HepG2 (cell line): ENCODE measurements around the gene FAM174C. TPM values are rescaled to one million over a fixed set of nuclear protein-coding genes. Genes with fewer than 3 reads are reported as not detected.

Experiments used
- CBFB ChIP-seq: sonication (generic); formaldehyde crosslinking; IDR thresholded peaks from 2 replicates; pipeline ENCODE4 v1.4.0; 2020; ENCODE audit warnings: missing genetic modification reagents
- CENPT ChIP-seq: sonication (generic); formaldehyde crosslinking; IDR thresholded peaks from 2 replicates; pipeline ENCODE4 v1.8.0; 2022; ENCODE audit warnings: low read depth, mild to moderate bottlenecking, moderate library complexity, missing genetic modification reagents
- FOXA1 ChIP-seq, 2 experiments: fragments of 450-650 bp in 1 of 2; sonication (generic) in 1 of 2; formaldehyde crosslinking in 1 of 2; IDR thresholded peaks; 2 replicates each; pipeline versions ENCODE4 v1.4.0 to v1.6.1; 2016 to 2020; ENCODE audit warnings: missing genetic modification reagents in 1 of 2
- FUBP1 ChIP-seq: sonication (generic); formaldehyde crosslinking; IDR thresholded peaks from 2 replicates; pipeline ENCODE4 v1.5.1; 2020; ENCODE audit warnings: missing genetic modification reagents, mild to moderate bottlenecking, borderline replicate concordance
- IRF9 ChIP-seq: sonication (generic); formaldehyde crosslinking; IDR thresholded peaks from 2 replicates; pipeline ENCODE4 v1.8.0; 2022; ENCODE audit warnings: missing genetic modification reagents, mild to moderate bottlenecking, borderline replicate concordance
- JUND ChIP-seq: sonication (generic); formaldehyde crosslinking; IDR thresholded peaks from 2 replicates; pipeline ENCODE4 v1.8.0; 2022; ENCODE audit warnings: mild to moderate bottlenecking, missing genetic modification reagents
- MBD4 ChIP-seq: IDR thresholded peaks from 2 replicates; pipeline ENCODE4 v1.6.1; 2012; ENCODE audit warnings: low read length, inconsistent platforms, borderline replicate concordance
- MED13 ChIP-seq: sonication (generic); formaldehyde crosslinking; IDR thresholded peaks from 2 replicates; pipeline ENCODE4 v1.5.0; 2020; ENCODE audit warnings: missing genetic modification reagents
- RAD21 ChIP-seq: fragments of 450-650 bp; formaldehyde crosslinking; IDR thresholded peaks from 2 replicates; pipeline ENCODE4 v1.5.0; 2020; ENCODE audit warnings: mild to moderate bottlenecking
- SALL1 ChIP-seq: sonication (generic); formaldehyde crosslinking; IDR thresholded peaks from 2 replicates; pipeline ENCODE4 v1.8.0; 2022; ENCODE audit warnings: mild to moderate bottlenecking, missing genetic modification reagents
- SIN3A ChIP-seq: IDR thresholded peaks from 2 replicates; pipeline ENCODE4 v1.6.1; 2011; ENCODE audit warnings: low read depth, mild to moderate bottlenecking, control low read depth, low read length, borderline replicate concordance
- SIN3B ChIP-seq: fragments of 150-350 bp; IDR thresholded peaks from 2 replicates; pipeline ENCODE4 v1.6.1; 2014; ENCODE audit warnings: low read length
- SMYD3 ChIP-seq: sonication (generic); formaldehyde crosslinking; IDR thresholded peaks from 2 replicates; pipeline ENCODE4 v1.8.1; 2023; ENCODE audit warnings: mild to moderate bottlenecking, missing genetic modification reagents
- SRY ChIP-seq: sonication (generic); formaldehyde crosslinking; IDR thresholded peaks from 2 replicates; pipeline ENCODE4 v1.8.0; 2022; ENCODE audit warnings: mild to moderate bottlenecking, missing genetic modification reagents
- TMF1 ChIP-seq: sonication (generic); formaldehyde crosslinking; IDR thresholded peaks from 2 replicates; pipeline ENCODE4 v1.8.1; 2022; ENCODE audit warnings: low read depth, missing genetic modification reagents
- ZFP62 ChIP-seq: sonication (generic); formaldehyde crosslinking; IDR thresholded peaks from 2 replicates; pipeline ENCODE4 v1.4.0; 2020; ENCODE audit warnings: missing genetic modification reagents
- ZGPAT ChIP-seq: IDR thresholded peaks from 2 replicates; pipeline ENCODE4 v1.6.1; 2016; ENCODE audit warnings: mild to moderate bottlenecking
- ZMYM3 ChIP-seq: sonication (generic); formaldehyde crosslinking; IDR thresholded peaks from 2 replicates; pipeline ENCODE4 v1.5.1; 2020; ENCODE audit warnings: mild to moderate bottlenecking, missing genetic modification reagents
- ZNF30 ChIP-seq: sonication (generic); formaldehyde crosslinking; IDR thresholded peaks from 2 replicates; pipeline ENCODE4 v1.5.0; 2020; ENCODE audit warnings: mild to moderate bottlenecking, missing genetic modification reagents
- ZSCAN21 ChIP-seq: sonication (generic); formaldehyde crosslinking; IDR thresholded peaks from 2 replicates; pipeline ENCODE4 v1.8.0; 2022; ENCODE audit warnings: mild to moderate bottlenecking, missing genetic modification reagents, moderate library complexity, borderline replicate concordance
- polyA plus RNA-seq, 8 experiments: library from polyadenylated mRNA; depleted of rRNA in 3 of 8; stranded (reverse) in 7 of 8; unstranded in 1 of 8; fragments of >200 nt; fragmentation: Illumina TruSeq in 4 of 8; extraction: Trizol in 4 of 8; gene quantifications; 2 replicates each; pipeline versions ENCODE4 v1.2.1 to v1.2.3, GENCODE V29; 2011 to 2016; ENCODE audit warnings: low read depth in 4 of 8, missing spikeins in 1 of 8, mixed read lengths in 1 of 8; ENCODE audit not compliant: insufficient read depth in 1 of 8
- total RNA-seq, 5 experiments: library from RNA; depleted of rRNA; stranded (reverse); fragments of >200 nt; fragmentation: Illumina TruSeq; extraction: Trizol; gene quantifications; 2 replicates each; pipeline ENCODE4 v1.2.3, GENCODE V29; 2016; ENCODE audit warnings: low read depth in 1 of 5
- TF ChIP-seq, protein P1 (sequence below): sonication (generic); formaldehyde crosslinking; conservative IDR thresholded peaks from 2 replicates; pipeline ENCODE4 v1.8.0; 2022; ENCODE audit warnings: mild to moderate bottlenecking, moderate library complexity, missing genetic modification reagents
- TF ChIP-seq, protein P2 (sequence below): sonication (generic); formaldehyde crosslinking; IDR thresholded peaks from 2 replicates; pipeline ENCODE4 v1.4.0; 2020; ENCODE audit warnings: mild to moderate bottlenecking, missing genetic modification reagents, borderline replicate concordance

FAM174C gene
- total and polyA plus RNA-seq, 2 of the 13 experiments (the other 11 are each of a cell fraction or from before 2014, with no cell fraction given), result 19.5 to 31.3 TPM

GRCh38 chr19:1315470-1316166, 40.3 kb downstream of the FAM174C start (continued):
- TF ChIP-seq ZSCAN21, result peak; percentile 91; the same call in 1 of the 2 replicates
- TF ChIP-seq FOXA1 (IDR thresholded peaks at IDR 0.05), result no peak
- no peak for TF ChIP-seq FOXA1 (CRISPR knock-in tag; IDR thresholded peaks at IDR 0.05)
- TF ChIP-seq JUND, result no peak
- TF ChIP-seq CENPT (CRISPR knock-in tag), result 0 out of 2 replicates have a peak, but pooled peaks have one; percentile 55
- peak; percentile 45; the same call in 1 of the 2 replicates for TF ChIP-seq SALL1
- peak; percentile 89 for TF ChIP-seq RAD21 (CRISPR knock-in tag)
- TF ChIP-seq ZNF30, result no peak
- no peak for TF ChIP-seq MED13 (CRISPR knock-in tag)
- no peak for TF ChIP-seq TMF1
- no peak for TF ChIP-seq SIN3A
- TF ChIP-seq SRY, result no peak
- no peak for TF ChIP-seq MBD4
- TF ChIP-seq, protein P1, sequence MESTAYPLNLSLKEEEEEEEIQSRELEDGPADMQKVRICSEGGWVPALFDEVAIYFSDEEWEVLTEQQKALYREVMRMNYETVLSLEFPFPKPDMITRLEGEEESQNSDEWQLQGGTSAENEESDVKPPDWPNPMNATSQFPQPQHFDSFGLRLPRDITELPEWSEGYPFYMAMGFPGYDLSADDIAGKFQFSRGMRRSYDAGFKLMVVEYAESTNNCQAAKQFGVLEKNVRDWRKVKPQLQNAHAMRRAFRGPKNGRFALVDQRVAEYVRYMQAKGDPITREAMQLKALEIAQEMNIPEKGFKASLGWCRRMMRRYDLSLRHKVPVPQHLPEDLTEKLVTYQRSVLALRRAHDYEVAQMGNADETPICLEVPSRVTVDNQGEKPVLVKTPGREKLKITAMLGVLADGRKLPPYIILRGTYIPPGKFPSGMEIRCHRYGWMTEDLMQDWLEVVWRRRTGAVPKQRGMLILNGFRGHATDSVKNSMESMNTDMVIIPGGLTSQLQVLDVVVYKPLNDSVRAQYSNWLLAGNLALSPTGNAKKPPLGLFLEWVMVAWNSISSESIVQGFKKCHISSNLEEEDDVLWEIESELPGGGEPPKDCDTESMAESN, result peak; percentile 73
- TF ChIP-seq, protein P2, sequence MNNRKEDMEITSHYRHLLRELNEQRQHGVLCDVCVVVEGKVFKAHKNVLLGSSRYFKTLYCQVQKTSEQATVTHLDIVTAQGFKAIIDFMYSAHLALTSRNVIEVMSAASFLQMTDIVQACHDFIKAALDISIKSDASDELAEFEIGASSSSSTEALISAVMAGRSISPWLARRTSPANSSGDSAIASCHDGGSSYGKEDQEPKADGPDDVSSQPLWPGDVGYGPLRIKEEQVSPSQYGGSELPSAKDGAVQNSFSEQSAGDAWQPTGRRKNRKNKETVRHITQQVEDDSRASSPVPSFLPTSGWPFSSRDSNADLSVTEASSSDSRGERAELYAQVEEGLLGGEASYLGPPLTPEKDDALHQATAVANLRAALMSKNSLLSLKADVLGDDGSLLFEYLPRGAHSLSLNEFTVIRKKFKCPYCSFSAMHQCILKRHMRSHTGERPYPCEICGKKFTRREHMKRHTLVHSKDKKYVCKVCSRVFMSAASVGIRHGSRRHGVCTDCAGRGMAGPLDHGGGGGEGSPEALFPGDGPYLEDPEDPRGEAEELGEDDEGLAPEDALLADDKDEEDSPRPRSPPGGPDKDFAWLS (CRISPR knock-in tag), result no peak
- no peak for TF ChIP-seq FUBP1 (CRISPR knock-in tag)
- TF ChIP-seq ZFP62 (CRISPR knock-in tag), result no peak
- TF ChIP-seq SIN3B, result no peak
- peak; percentile 59; the same call in 1 of the 2 replicates for TF ChIP-seq ZGPAT
- TF ChIP-seq SMYD3 (CRISPR knock-in tag), result no peak
- peak; percentile 36; the same call in 1 of the 2 replicates for TF ChIP-seq CBFB (CRISPR knock-in tag)
- TF ChIP-seq IRF9, result peak; percentile 79; the same call in 1 of the 2 replicates
- peak; percentile 59; the same call in 1 of the 2 replicates for TF ChIP-seq ZMYM3 (CRISPR knock-in tag)
